Stimulated activated CD4-positive, alpha-beta T cell treated with anti-CD3 and anti-CD28 coated beads, TNF-alpha, amount 100 ng/mL, for 4 hours (primary cell): Measurements from ENCODE around the gene CKMT2.
A peak's percentile ranks its signal among the peaks of the same experiment; 100 is the strongest.

Experiments used
- DNase-seq, 3 experiments: peaks; one replicate each; pipeline ENCODE4 v3.0.0-alpha.2; 2020; ENCODE audit warnings: low read depth in 3 of 3

The CKMT2 gene

DNA sequence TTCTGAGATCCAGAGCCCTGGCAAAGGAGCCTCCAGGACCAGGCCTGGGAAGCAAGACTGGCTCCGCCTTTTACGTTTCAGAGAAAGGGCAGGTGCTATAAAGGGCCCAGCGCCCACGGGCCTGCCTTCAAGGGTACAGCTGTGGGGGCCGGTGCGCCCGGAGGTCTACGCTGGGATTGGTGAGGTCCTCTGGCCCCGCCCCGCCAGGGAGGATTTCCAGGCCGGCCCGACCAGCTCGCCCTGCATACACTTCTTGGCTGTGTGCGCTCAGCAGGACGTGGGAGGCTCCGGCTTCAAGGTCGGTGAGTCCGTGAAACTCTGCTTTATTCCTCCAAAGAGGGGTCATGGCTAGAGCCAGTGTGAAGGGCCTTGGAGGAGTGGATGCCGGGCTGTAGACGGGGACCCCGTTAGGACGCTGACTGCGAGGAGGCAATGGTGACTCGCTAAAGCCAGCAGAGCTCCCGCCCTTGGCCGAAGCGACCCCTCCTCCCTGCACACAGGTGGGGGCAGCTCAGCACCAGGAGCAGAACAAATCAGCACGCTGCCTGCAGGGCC lies at the start of gene CKMT2:
CKMT2 (plus strand) TSS at position 243 of the 555 bp plus-strand sequence. CDS start 17,811 bp downstream, outside the sequence.
- DNase-seq, result no peak

DNA sequence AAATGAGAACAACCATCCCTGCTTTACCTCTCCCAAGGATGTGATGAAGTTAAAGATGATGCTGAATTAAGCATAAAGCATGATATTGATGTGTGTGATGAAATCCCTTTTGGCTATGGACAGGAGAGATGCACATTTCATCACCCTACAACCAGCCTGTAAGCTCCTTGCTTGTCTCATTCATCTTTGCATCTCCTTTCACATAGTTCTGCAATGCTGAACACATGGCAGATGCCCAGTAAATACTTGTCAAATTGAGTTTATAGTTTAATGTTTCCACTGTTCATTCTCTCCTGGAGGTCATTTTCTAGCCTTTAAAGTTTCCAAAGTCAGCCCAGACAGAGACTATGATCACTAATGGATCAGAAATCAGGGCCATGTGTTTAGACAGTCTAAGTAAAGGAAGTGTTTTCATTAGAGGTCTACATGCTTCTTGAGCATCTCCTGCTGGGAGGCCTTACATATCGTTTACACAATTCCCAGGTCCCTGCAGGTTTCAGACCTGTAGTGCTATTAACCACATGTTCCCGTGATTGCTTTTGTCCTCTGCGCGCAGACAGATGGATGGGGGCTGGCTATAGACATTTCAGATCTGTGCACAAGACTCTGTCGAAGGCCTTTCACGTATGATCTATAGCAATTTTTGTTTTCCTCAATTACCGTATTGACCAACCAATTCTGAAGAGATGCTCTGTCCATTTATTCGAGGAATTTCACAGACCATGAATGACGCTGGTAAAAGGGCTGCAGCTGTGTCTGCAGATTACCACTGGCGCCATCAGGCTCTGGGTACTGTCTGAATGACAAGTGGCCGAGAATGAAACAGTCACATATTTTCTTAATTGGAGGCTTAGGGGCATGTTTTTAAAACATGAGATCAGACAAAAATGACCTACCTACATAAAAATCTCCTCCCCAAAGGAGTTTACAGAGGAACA lies 49.0 kb upstream of the CKMT2 start:
- DNase-seq, result no peak

DNA sequence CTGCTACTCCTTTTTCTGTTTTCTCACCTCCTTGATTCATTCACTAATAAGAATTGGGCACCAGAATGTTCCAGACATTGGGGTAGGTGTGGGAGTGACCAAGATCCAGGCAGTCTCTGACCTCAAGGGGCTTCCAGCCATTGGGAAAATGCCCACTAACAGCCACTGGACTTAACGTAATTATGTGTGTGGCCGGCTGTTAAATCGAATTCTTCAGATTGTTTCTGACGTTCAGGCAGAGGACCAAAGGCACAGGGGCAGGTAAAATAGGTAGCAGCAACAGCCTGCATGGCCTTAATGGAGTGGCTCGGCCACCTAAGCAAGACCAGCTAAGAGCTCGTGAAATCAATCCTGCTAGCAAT lies 48.4 kb upstream of the CKMT2 start:
- DNase-seq, result no peak

DNA sequence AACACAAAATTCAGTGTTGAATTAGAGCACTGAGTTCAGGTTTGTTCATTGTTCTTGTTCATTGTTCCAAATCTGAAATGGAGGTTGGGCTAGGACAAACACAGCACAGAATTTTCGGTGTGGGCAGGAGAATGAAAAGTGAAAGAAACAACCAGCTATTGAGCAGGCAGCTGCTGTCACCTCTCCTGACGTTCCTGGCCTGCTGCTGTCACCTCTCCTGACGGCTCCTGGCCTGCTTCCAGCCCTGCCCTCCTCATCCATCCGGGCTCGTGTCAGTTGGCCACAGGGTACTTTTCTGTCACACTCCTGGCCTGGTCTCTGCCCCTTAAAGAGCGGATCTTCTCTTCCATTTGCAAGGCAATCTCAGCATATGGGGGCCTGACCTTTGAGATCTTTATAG lies 45.2 kb upstream of the CKMT2 start:
- DNase-seq, result no peak

DNA sequence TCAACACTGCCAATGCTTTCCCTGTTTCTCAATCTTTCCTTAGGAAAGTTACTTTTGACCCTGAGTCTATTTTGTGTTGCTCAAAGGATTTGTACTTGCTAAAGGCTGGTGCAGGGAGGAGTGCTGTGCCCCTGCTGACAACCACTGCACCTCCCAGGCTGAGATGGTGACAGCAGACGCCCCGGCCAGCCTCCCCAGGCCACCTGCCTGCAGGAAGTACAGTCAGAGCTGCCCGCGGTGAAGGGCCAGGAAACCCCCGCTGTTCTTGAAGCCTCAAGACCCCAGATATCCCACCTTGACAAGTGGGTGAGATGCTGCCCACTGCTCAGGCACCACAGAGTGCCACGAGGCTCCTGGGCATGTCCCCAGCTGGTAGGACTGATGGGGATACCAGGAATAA lies 44.2 kb upstream of the CKMT2 start:
- DNase-seq, result no peak

DNA sequence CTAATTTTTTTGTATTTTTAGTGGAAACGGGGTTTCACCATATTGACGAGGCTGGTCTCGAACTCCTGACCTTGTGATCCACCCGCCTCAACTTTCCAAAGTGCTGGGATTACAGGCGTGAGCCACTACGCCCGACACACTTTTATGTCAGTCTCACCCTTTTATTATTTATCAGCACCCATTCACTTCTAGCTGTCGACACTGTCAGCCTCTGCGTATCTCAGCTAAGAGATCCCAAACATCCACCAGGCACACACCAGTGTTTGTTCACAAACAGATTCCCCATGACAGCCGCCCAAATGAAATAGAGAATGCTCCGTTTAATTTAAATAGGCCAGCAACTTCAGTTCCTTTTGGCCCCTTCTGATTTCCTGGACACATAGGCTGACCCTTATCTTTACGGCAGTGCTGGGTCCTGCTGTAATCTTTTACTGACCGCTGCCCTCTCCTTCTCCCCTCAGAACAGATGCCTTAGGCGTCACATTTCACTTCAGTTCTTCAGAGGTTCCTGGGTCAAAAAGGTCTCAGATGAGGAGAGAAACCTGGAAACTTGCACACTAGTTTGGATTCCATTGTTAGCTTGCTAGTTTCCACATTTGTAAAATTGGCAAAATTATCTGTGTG lies 43.1 kb upstream of the CKMT2 start:
- DNase-seq, result no peak

DNA sequence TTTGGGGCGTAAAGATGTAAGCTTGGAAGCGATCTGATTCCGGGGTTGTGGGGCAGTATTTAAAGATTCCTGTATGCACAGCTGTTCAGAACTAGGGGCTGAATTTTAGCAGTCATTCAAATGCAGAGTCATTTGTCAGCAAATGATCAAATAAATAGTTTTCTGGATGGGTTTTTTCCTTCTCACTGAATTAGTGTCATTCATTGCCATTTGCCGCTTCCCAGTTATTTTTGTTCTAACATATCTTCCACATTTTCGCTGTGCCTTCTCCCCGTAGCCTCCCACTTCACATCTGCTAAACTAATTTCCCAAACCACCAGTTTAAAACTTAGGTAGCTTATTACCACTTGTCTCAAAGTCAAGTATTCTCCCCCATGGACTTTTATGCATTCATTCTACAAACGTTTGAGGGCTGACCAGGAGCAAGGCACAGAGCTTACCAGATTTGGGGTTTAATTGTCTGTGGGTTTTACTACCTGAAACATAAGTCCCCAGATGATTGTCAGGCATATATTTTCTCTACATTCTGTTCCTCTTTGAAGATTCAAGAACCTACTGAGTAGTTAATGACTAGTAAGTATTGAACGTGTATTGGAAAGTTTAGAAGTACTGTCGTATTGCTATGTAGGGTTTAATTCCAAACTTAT lies 41.3 kb upstream of the CKMT2 start:
- DNase-seq, result no peak

DNA sequence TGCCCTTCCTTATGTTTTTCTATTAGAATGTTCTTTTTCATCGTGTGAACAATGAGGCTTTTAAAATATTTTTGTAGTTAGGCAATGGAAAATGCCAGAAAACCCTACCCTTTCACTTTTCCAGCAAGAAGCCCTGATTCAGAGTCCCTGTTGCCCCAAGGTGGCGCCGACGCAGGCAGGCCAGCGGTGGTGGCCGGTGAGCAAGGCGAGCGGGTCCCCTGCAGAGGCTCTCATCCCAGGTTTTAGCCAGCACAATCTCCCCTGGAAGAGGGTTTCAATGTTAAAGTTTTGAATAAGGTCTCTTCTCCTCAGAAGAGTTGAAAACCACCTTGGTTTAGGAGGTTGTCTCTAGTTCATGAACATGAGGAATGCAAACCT lies 40.8 kb upstream of the CKMT2 start:
- no peak for DNase-seq

DNA sequence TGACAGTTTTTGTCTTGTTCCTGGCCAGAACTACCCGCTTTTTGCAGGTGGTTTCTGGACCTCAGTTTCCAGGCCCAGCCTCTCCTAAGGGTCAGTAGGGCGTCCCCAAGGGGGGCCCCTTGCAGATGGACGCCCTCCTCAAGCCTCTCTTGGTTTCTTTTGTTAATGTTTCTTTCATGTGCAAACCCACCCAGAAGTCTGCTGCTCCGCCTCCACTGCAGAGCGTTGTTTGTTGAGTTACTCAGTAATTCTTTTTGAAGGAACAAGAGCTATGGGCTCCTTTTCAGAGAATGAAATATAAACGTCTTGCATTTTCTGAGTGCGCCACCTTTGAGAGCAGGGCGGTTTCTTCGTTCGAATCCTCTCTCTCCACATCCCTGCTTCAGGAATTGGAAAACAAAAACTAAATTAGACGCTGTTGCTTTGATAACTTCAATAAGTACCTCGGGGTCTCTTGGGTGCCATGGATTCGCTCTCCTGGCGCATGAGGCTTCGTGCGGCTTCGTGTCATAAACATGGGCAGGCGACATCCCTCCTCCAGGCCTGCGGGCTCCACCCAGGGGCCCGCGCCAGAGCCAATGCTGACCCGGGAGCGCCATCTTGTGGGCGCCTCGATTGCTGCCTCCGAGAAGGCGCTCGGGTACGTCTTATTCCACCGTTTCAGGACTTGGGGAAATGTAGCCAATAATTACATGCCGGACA lies 38.3 kb upstream of the CKMT2 start:
- peak; percentile 60 to 69 (median 65) for DNase-seq

DNA sequence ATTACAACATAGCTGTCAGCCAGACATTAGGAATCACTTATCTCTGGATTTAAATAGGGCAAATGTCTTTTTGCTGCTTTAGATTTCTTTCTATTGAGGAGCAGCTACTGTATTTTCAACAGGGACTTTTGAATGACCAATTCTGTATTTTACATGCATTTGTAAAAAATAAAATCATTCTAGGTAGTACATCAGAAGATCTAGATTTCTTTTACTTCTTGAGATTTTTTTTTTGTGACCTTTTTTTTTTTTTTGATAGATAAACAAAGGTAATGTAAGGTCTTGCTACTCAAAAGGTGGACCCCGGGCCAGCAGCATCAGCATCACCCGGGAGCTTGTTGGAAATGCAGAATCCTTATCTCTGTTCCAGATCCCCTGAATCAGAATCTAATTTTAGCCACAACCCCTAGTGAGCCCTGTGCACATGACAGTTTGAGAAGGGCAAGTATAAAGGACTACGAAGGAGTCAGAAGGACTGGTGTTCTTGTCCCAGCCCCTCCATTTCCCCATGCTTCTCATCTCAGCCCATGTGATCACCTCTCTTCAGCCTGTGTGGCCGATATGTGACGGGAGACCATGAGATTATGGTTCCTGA lies 37.7 kb upstream of the CKMT2 start:
- no peak for DNase-seq

DNA sequence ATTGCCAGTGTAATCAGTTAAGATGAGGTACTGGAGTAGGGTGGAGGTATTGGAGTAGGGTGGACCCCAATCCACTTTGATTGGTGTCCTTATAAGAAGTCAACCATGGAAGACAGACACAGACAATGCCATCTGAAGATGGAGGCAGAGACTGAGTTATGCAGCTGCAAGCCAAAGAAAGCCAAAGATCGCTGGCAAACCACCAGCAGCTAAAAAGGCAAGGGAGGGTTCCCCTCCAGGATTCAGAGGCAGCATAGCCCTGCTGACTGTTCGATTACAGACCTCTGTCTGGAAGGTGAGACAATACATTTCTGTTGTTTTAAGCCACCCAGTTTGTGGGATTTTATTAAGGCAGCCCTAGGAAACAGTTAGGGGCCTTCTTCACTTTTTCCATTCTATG lies 30.5 kb upstream of the CKMT2 start:
- DNase-seq, result no peak

DNA sequence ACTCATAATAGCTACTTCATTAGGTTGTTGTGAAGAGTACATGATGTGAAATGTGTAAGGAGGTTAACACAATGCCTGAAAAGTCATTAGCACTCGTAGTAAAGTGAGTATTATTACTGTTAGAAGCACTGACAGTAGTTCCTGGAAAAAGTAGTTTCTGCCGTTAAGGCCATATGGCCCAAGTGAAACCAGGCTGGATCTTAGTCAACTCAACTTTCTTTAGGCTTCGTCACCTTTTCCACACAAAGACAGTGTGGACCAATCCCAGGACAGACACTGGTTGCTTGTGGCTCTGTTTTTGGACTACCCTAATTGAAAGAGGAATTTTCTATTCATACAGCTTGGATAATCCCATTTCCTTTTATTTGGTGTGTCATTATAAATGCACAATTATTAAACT lies 29.4 kb upstream of the CKMT2 start:
- no peak for DNase-seq

DNA sequence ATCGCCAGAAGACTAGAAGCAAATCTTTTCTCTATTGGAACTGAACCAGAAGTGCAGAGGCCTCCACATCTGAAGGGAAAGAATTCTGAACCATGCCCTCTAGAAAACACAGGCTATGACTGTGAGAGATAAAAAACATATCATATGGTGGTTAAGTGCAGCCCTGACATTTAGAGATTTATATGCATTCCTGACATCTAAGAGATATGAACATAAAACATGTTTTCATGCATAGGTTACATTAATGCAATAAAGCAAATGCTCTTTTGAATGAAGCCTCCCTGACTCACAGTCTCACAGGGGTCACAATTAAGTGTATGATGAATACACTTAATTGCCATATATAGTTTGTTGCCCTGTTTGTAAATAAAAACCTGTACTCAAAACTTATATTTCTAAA lies 28.9 kb upstream of the CKMT2 start:
- DNase-seq, result no peak

DNA sequence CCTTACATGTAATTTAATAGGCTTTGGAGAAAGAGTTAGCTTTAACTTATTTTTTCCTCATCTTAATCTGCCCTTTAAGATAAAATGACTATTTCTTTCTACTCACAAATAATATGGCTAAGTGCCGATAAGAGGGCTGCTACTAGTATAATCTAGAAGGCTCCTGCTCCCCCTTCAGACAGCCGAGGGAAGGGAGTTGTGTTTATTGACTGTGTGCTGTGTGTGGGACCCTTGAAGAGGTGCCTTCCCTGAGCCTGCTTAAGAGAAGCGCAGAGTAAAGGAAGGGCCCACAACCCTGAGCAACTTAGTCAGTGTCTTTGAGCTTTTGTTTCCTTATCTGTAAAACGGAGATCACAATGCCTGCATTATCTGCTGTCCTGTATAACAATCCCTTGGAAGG lies 28.1 kb upstream of the CKMT2 start:
- no peak for DNase-seq

DNA sequence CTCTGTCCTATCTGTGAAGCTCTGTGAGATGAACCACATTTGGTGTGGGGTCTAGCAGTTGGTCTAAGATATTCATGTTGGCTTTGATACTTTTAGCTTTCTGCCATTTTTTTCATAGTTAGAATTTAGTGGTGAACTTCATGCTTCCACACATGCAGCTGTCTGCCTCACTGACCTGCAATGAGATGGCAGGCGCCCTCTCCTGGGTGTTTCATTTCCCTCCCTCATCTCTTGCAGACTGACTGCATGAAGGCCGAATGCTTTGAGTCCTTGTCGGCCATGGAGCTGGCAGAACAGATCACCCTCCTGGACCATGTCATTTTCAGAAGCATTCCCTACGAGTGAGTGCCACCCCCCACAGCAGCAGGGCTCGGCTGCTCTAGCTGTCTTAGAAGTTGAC lies 26.1 kb upstream of the CKMT2 start:
- DNase-seq, result no peak

DNA sequence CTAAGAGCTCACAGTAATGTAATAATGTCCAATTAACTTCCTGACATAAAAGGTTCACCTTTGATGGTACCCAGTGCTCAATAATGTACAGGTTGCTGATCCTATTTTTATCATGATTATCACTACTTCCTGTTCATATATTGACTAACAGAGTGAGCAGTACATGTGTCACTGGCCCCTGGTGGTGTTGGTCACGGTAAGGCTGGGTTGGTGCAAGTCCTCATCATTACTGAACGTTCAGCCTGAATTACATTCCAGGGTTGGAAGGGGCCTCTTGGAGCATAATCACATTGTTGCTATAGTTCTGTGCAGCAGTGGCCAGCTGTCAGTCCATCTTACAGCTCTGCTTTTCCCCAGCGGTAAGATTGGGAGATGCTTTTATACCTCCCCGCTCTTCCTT lies 24.2 kb upstream of the CKMT2 start:
- DNase-seq, result no peak

DNA sequence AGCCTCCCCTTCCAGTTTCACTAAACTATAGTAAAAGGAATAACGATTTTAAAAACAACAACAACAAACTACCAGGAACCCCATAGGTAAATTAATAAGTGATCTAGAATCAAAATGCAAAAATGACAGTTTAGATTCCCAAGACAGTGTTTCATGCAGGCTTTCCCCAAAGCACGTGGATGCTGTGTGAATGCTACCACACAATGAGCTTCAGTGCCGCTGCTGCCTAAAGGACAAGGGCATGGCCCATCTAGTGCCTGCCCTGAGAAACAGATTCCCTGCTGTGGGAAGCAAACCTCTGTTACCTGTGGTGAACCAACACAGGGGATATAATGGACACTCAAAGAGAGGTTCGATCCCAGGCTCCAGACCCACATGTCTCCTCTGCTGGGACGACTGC lies 23.7 kb upstream of the CKMT2 start:
- no peak for DNase-seq

DNA sequence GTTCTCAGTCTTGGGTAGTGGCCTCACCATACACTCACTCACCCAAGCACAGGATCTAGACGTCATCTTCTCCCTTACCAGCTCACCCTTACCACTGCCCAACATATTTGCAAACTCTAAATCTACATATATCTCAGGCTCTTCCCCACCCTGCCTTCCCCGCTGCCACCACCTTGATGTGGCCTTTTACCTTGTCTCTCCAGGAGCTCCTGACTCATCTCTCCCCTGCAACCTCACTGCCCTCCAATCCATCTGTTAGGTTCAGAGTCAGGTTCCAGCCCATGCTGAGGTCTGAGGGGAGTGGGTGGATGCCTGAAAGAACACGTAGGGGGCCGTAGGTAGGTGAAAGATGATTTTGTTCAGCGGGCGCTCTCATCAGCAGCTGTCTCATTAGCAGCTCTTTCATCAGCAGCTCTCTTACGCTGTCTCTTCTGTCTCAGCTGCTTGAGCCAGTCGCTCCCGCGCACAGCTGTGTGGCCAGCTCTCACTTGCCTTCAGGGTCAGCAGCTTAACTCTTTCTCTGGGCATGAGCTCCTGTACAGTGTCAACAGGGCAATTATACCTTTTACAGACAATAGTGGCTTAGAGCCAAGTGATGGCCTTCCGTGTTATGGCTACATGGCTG lies 23.1 kb upstream of the CKMT2 start:
- no peak for DNase-seq

DNA sequence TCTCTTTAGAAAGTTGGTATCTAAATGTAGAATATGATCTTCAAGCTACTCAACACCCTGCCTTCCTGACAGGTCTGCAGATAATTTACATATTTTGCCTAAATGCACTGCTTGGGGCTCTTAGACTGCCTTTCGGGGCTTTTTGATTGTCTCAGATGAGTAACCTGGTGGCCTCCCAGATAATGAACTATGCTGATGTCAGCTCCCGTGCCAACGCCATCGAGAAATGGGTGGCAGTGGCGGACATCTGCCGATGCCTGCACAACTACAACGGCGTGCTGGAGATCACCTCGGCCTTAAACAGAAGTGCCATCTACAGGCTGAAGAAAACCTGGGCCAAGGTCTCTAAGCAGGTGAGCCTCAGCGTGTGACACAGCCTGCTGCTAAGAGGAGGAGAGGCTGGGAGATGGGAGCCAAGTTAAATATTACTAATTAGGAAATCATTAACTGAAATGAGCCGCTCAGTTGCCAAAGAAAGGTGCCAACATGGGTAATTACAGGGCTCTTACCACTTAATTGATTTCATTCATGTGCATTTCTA lies 20.8 kb upstream of the CKMT2 start:
- DNase-seq, result no peak

DNA sequence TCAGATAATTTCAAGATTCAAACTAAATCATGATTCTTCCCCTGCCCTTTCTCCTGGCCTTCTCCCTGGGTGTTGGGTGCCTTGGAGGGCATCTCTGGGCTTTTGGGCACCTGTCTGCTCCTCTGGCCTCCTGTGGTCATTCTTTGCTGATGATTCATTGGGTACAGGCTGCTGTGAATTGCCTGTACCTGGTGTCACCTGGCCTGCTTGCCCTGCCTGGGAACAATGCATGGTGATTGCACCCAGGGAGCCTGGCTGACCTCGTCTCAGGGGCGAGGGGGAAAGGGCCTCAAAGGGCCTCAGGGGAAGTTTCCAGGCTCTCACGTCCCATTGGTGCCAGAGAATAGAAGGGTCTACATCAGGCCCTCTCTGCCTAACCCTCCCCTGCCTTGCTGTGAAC lies 20.1 kb upstream of the CKMT2 start:
- no peak for DNase-seq

DNA sequence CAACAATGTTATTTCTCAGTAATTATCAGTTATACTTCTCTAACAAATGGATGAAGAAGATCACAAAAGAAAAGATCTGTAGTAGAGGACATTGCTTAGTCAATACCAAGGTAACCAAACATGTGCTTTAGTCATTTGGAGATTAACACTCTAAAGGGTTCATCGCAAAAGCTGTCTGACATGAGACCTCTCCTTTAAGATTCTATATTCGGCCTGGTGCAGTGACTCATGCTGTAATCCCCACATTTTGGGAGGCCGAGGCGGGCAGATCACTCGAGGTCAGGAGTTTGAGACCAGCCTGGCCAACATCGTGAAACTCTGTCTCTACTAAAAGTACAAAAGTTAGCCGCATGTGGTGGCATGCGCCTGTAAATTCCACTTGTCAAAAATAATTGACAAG lies 18.3 kb upstream of the CKMT2 start:
- no peak for DNase-seq
